Measurements from ENCODE around the gene KRTAP13-3.

Gene KRTAP13-3, protein sequence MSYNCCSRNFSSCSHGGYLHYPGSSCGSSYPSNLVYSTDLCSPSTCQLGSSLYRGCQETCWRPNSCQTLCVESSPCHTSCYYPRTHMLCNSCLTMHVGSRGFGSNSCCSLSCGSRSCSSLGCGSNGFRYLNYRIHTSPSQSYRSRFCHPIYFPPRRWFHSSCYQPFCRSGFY

GRCh38 chr21:30425826-30426225, at the start of gene KRTAP13-3:
KRTAP13-3 (minus strand) TSS chr21:30425926; CDS start chr21:30425912, 14 bp downstream.
- DNase-seq (ENCODE audit: low read depth) = no peak

GRCh38 chr21:30468900-30469714, 43.4 kb upstream of the KRTAP13-3 start:
- DNase-seq (ENCODE audit: low read depth) = no peak

GRCh38 chr21:30463713-30464112, 38.0 kb upstream of the KRTAP13-3 start:
- DNase-seq (ENCODE audit: low read depth) = no peak

DNA sequence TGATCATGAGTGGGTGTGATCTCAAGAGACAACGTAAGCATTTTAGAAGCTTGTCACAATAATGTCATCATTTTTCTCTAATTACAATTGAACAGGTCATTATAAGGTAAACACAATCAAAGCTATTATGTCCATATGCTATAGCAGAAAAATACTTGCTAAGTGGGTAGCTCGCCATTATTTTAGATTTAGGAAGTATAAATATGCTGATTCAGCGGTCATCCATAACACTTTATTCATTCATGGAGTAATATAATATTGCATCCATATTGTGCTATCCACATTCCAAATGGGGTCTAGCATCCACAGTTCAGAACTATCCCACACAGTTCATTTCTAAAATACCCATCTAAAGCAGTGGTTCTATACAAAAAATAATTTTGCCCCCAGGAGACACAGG, 22.8 kb upstream of the KRTAP13-3 start:
- DNase-seq (ENCODE audit: low read depth) = no peak

- DNase-seq (ENCODE audit: low read depth) = no peak
These were observed 21.3 kb upstream of the KRTAP13-3 start for GRCh38 chr21:30447056-30447455.

- no peak for DNase-seq (ENCODE audit: low read depth)
These were observed 18.5 kb upstream of the KRTAP13-3 start for GRCh38 chr21:30444204-30444603.

- no peak for DNase-seq (ENCODE audit: low read depth)
These were observed 17.5 kb upstream of the KRTAP13-3 start for GRCh38 chr21:30443226-30443625.

DNA sequence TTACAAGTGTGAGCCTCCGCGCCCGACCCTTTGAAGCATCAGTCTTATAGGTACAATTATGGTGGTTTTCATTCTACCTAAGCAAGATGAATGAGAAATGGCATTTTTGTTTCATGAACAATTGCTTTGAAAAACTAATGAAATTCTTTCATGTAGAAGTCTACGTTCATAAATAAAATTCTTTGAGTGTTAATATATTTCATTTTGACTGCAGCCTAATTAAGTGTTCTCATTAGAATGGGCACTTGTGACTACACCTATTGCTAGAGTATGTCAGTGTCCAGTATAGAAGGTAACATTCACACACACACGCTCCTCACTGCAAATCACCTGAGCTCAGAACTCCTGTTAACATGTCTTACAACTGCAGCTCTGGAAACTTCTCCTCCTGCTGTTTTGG, 14.2 kb upstream of the KRTAP13-3 start, which contains the start of gene KRTAP15-1:
Gene KRTAP15-1 (plus strand): TSS at position 301 of the 400 bp plus-strand sequence. CDS start 53 bp downstream, at position 354.
- DNase-seq (ENCODE audit: low read depth) = no peak

DNA sequence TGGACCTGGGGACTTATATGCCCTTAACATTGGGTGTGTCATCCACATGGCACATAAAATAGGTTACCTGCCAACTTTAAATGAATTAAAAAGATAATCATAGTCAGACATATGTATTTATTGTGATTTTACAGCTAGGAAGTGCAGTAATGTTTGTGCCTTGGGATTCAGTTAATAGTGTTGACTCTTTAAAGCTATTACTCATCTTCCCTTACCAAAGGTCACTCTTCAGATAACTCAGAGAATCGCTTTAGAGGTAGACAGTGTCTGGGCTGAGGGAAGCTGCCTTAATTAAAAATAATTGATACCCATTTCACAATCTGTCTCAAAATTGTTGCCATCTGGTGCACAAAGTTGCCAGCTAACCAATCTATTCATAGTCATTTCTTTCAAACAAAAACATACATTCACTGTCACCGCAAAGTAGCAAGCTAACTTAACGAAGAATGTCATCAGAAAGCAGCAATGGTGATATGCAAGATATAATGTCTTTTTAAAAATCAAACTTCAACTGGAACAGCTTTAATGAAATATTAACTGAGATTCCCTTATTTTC, 11.4 kb upstream of the KRTAP13-3 start:
- DNase-seq (ENCODE audit: low read depth) = no peak

DNA sequence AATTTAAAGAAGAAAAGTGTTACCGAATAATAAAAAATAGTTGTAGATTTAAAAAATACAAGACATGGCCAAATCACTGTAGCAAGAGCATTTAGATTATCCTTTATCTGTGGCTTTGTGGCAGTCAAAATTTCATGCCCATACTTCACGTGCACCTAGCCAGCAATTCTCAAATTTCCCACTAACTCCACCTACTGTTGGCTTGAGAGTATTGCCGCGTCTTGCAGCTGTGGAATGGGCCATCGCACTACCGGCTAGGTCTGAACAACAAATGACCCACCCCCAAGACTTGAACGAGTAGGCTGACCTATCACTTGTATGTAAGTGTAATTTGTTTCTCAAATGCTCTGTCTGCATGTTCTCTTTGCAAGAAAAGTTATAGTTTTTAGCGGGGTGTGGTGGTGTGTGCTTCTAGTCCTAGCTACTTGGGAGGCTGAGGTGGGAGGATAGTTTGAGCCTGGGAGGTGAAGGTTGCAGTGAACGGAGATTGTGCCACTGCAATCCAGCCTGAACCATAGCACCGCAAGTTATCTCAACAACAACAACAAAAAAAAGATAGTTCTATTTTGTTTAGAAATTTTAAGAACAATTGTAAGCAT, 8.4 kb upstream of the KRTAP13-3 start:
- DNase-seq (ENCODE audit: low read depth) = no peak

- no peak for DNase-seq (ENCODE audit: low read depth)
These were observed 4.5 kb upstream of the KRTAP13-3 start, which contains the start of gene KRTAP13-4 for GRCh38 chr21:30430170-30430655. KRTAP13-4 (plus strand) TSS chr21:30430220; CDS start chr21:30430276, 56 bp downstream.

- DNase-seq (ENCODE audit: low read depth) = no peak
These were observed 1.0 kb upstream of the KRTAP13-3 start for GRCh38 chr21:30426731-30427130.

DNA sequence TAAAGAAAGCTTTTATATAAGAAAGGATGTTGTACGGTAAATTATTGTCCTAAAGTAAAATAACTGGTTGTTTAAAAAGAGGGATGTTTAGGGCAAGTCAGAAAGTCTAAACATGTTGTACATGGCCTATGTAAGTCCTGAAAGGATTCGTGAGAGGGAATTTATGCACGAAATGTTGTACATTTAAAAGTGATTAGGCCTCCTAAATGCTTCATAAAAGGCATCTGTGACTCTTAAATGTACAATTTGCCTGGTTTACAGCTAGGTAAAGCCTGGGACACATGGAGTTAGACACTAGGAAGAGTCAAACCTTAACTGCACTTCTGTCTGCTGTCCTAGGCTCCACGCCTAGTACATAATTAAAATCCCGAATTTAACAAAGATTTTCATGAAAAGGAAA, 9.7 kb downstream of the KRTAP13-3 start:
- no peak for DNase-seq (ENCODE audit: low read depth)

GRCh38 chr21:30408782-30409494, 16.8 kb downstream of the KRTAP13-3 start:
- DNase-seq (ENCODE audit: low read depth) = no peak

DNA sequence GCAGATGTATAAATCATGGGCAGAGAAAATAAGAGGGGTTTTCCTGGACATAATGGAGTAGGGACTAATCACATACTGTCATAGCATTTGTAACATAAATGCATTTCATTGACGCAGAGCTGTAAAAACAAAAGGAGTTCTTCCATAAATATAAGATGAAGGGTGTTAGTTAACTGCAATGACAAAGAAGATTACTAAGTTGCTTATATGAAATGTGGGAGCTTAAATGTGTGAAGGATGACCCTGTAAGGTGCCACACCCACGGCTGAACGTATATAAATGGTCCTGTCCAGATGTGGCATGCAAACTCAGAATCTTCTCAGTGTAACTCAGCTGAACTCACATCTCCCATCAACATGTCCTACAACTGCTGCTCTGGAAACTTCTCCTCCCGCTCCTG, 30.0 kb downstream of the KRTAP13-3 start, which contains the start of gene KRTAP13-1:
Gene KRTAP13-1 (plus strand): TSS at position 301 of the 400 bp plus-strand sequence. CDS start 56 bp downstream, at position 357.
- no peak for DNase-seq (ENCODE audit: low read depth)

DNA sequence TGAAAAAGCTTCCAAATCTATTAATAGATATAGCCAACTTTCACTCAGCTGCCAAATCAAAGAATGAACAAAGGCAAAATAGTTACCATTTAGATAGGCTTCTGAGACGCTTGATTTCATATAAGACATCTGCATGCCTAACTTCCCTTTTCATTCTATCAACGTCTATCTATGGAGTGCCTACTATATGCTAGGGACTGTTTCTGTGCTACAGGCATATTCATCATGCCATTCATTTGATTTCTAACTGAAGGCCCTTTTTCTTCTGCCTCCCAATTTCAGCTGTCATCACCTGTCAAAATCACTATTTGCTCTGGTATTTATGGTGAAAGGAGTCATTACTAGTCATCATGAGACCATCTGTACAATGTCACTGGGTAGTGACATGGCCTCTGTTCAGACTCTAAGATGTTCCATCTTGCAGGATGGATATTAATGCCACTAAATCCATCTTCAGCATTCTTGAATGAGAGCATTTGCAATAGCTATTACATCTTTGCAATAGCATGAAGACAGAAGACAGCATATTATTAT, 34.2 kb downstream of the KRTAP13-3 start:
- DNase-seq (ENCODE audit: low read depth) = no peak

DNA sequence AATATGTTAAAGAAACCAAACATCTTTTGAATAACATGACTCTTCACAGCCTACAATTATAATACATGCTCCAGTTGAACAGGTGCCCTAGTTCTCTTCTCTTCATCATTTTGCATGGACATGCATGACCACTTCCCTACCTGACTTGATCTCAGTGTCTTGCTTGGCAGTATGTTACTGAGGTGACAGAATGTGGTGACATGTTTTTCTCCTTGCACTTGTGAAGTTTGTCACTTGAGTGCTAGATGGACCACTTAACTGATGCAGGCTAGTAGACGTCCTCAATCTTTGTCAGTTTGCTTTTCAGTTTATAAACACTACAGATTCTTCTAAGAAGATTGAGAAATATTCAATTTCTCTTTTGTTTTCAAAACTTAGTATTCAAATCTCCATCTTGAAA, 43.5 kb downstream of the KRTAP13-3 start:
- no peak for DNase-seq (ENCODE audit: low read depth)

All from EH (cell line).